Measurements from ENCODE around the gene SPDYC. TPM values are rescaled to one million over a fixed set of nuclear protein-coding genes. Genes with fewer than 3 reads are reported as not detected.

Gene SPDYC
- total and polyA plus RNA-seq, 9 of the 15 experiments (the other 6 are each of a cell fraction or from before 2014, with no cell fraction given): 4.4 to 18.8 (median 9.2) TPM

DNA sequence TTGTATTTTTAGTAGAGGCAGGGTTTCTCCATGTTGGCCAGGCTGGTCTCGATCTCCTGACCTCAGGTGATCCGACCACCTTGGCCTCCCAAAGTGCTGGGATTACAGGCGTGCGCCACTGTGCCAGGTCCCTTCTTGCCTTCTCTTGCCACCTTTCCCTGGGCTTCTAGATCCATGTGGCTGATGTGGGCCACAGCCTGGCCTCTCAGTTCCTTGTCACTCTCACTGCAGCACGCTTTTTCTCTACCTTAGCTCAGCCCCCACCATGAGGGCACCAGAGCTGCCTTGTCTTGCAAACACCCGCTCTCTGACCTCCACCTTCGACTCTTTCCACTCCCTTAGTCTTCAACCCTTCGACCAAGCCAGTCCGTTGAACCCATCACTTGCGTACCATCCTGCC lies 19.2 kb downstream of the SPDYC start (continued):
- TF ChIP-seq ZHX1 (conservative IDR thresholded peaks at IDR 0.05; ENCODE audit: low read length) (no peak), JUND (IDR thresholded peaks at IDR 0.05; ENCODE audit: borderline replicate concordance, low read depth, low read length) (no peak), JUND (tag; IDR thresholded peaks at IDR 0.05; ENCODE audit: borderline replicate concordance, low read depth, low read length) (no peak), PML (IDR thresholded peaks at IDR 0.05; ENCODE audit: low read length) (no peak), ZBTB1 (CRISPR knock-in tag; IDR thresholded peaks at IDR 0.05; ENCODE audit: borderline replicate concordance, low read depth) (no peak), SETDB1 (IDR thresholded peaks at IDR 0.05; ENCODE audit: low read length) (no peak), ZNF224 (CRISPR knock-in tag; IDR thresholded peaks at IDR 0.05) (no peak), HNRNPUL1 (IDR thresholded peaks at IDR 0.05; ENCODE audit: low read length) (no peak), EHMT2 (IDR thresholded peaks at IDR 0.05) (no peak), NEUROD1 (IDR thresholded peaks at IDR 0.05; ENCODE audit: borderline replicate concordance, low read depth, low read length, partially characterized antibody) (no peak), KLF1 (tag; IDR thresholded peaks at IDR 0.05) (no peak), FOS (IDR thresholded peaks at IDR 0.05; ENCODE audit: extremely low read depth, insufficient read length) (no peak), SMAD3 (CRISPR knock-in tag; conservative IDR thresholded peaks at IDR 0.05) (no peak), BRD9 (IDR thresholded peaks at IDR 0.05; ENCODE audit: low read depth, partially characterized antibody) (no peak), ZNF589 (CRISPR knock-in tag; IDR thresholded peaks at IDR 0.05; ENCODE audit: low read depth) (no peak), E2F5 (CRISPR knock-in tag; IDR thresholded peaks at IDR 0.05) (no peak)
